Measurements from ENCODE around the gene RASGRF2.
"Not testable (repeated sequence)": the region's sequence is repeated elsewhere in the genome, so short reads cannot be mapped to it uniquely, and the experiment has no call there.

Gene RASGRF2

DNA sequence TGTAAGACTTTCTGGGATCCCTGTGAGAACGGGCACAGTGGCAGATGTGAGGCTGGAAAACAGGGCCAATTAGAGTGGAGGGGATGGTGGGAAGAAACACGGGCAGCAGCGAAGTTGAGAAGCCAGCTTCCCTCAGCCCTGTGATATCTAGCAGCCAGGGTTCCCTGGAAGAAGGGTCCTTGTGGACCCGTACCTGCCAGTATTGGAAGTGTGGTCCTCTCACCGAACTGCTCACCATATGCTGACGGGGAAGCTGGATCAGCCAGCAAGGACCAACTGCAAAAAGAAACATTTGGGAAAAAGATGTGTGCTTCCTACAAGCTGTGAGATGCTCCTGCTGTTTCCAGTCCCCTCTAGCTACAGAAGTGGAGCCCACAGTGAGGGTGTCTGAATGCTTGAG lies 286.5 kb downstream of the RASGRF2 start:
- DNase-seq = no peak

DNA sequence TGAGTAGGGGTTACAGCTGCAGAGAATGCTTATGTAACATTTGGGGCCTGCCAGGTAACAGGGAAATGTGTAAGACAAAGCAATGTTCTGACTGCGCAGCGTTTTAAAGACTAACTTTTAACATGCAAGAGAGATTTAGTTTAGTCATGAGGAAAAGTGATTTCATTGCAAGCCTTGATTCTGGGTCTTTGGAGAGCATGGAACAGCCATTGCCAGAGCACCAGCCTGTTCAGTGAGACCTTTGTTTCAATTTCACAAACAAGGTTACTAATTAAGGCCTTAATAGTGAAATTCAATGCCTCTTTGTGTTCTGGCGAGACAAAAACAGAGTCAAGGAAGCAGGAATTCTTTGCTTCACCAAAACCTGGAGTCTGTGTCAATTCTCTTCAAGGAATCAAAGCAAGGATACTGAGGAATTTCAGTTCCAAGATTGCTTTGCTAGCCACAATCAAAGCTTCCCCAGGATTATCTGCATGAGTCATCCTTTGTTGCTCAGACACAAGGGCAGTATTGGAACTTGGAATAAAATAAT lies 287.3 kb downstream of the RASGRF2 start:
- peak; percentile 64 for DNase-seq

DNA sequence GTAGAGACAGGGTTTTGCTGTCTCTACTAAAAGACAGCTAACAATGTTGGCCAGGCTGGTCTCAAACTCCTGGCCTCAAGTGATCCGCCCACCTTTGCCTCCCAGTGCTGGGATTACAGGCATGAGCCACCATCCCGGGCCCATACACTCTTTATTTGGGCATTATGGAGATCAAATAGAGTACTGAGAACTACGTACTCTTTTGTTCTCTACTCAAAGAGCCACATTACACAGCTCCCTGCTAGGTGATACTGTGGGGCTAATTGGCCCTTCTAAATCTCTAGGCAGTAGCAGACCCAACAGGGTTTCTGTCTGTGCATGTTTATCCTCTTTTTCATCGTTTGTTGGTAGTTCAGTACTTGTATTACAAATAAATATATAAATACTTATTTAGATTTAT lies 289.1 kb downstream of the RASGRF2 start:
- no peak for DNase-seq

DNA sequence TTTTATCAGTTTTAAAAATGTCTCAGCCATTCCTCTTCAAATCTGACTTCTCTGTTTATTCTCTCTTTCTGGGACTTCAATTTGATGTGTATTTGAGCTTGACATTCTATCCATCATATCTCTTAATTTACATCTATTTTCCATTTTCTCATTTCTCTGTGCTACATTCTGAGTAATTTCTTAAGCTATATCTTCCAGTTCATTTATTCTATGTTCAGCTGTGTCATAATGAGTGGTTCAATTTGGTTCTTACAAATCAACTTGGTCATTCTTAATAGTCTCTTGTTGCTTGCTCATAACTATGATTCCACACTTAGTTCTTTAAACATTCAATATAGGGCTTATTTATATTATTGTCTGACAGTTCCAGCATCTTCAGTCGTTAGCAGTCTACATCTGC lies 289.8 kb downstream of the RASGRF2 start:
- no peak for DNase-seq

DNA sequence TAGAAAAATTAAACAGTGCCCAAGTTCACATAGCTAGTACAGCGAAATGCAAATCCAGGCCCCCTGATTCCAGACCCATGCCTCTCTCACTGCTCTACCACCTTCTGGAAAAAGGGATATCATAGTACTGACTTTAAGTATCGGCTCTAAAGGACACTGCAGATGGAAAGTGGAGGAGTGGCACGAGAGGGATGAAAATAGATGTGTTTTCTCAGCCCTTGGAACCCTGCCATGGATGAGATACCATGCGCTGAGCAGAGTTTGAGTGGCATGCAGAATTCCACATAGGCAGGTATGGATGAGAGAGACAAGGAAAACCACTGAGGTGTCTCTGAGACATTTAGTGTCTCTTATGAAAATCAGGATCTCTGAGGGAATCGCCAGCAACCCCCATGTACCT lies 291.8 kb downstream of the RASGRF2 start:
- DNase-seq = no peak

DNA sequence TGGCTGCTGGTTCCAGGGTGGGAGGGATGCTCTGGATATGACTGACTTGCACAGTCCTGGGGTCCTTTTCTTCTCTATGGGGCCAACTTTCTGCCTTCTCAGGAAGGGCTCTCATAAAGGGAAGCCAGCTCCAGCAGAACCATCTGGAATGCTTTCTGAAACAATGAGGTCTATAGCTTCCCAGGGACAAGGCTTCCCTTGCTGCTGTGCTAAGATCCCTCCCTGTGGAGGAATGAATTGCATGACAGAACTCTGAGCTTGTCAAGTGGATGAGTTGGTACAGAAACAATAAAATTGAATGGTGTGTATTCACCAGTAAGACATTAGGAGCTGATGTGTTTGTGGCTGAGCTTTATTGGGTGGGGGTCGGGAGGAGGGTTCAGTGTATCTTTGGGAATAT lies 292.7 kb downstream of the RASGRF2 start:
- no peak for DNase-seq

DNA sequence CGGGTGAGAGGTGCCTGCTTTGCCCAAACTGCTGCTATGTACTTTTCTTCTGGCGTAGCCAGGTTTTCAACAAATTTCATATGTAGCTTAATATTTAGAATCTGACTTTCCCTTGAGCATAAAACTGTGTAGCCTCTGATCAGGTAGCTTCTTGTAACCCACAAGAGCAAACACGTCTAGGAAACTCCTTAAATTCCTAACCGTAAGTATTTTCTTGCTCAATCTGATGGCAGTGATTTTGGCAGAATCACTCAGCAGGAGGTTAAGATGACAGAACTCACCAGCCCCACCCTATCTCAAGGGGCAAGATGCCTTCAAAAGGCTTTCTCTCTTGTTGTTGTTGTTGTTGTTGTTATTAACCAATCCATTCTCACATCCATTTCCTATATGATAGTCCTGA lies 293.7 kb downstream of the RASGRF2 start:
- no peak for DNase-seq

DNA sequence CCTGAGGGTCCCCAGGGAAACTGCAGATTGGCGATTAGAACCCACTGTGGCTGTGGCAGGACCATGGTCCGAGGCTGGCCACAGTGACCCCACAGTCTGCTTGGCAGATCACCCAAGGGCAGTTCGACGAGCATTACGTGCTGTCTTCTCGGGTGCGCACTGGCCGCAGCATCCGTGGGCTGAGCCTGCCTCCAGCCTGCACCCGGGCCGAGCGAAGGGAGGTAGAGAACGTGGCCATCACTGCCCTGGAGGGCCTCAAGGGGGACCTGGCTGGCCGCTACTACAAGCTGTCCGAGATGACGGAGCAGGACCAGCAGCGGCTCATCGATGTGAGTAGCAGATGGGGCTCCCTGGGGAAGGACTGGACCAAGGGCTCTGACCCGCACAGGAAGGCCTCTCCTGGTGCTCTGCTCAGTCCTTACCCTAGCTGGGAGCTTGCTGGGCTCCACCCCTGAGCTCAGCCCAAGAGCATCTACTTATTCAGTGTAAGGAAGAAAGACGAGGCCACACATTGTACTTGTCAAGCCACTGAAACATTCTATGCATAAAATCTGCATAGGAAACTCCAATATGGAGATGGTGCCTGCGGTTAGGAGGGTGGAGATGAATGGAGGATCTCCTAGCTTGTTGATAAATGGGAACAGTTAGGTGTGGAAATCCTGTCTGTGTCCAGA lies 294.9 kb downstream of the RASGRF2 start:
- DNase-seq = no peak

DNA sequence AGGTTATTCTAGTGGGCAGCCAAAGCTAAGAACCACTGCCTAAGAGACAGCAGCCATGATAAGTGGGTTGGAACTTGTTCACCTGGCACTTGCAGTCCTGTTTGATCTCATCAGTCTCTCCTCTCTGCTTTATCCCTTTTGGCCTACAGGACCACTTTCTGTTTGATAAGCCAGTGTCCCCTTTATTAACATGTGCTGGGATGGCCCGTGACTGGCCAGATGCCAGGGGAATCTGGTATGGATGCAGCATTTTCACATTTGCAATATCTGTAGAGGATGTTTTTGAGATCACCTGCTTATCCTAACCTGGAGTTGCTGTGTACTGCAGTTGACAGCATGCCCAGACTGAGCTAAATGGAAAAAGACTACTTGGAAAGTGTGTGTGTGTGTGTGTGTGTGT lies 296.6 kb downstream of the RASGRF2 start:
- no peak for DNase-seq

DNA sequence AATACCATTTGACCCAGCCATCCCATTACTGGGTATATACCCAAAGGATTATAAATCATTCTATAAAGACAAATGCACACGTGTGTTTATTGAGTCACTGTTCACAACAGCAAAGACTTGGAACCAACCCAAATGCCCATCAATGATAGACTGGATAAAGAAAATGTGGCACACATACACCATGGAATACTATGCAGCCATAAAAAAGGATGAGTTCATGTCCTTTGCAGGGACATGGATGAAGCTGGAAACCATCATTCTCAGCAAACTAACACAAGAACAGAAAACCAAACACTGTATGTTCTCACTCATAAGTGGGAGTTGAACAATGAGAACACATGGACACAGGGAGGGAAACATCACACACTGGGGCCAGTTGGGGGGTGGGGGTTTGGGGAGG lies 302.6 kb downstream of the RASGRF2 start:
- DNase-seq = not testable (repeated sequence)

DNA sequence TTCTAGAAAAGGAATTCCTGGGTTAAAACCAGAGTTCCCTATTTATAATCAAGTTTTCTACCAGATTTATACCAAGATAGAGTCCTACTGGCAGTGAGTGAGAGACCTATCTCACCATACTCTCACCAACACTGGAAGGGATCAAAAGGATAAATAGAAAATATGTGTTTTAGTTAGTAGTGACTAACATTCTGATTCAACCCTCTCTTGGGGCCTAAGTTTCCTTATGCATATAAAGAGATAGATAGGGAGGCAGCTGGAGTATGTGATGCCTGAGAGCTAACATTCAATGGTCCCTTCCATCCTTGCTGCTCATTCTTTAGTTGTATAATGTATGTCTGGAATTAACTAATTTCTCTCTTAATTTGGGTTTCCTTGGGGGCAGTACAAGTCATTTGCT lies 304.9 kb downstream of the RASGRF2 start:
- peak; percentile 30 for DNase-seq

DNA sequence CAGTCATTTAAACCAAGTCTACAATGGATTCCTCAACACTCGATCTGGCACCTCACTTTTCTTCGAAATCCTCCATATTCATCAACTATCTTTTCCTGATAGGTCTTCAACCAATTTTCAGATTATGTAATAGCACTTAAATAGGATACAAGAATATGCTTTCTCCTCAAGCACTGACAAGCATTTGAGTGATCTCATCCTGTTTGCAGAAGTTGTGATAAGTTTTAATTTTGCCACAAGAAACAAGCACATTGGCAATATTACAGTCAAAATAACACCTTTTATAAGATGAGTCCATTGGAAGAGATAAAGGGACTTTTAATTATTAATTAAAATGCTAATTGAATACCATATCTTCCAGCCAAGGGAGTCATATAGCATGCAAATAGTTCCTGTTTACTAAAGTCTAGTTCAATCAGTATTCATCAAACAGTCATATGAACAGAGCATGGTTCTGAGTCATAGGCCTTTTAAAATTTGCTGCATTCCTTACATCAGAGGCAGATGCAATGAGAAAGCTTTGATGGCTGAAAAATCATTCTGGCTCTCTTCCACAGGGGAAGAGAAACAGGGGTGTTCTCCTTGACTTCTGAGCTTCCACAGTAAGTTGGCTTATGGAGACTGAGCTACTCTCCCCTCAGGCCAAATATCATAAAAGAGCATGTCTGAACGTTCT lies 308.5 kb downstream of the RASGRF2 start:
- DNase-seq = peak; percentile 91

DNA sequence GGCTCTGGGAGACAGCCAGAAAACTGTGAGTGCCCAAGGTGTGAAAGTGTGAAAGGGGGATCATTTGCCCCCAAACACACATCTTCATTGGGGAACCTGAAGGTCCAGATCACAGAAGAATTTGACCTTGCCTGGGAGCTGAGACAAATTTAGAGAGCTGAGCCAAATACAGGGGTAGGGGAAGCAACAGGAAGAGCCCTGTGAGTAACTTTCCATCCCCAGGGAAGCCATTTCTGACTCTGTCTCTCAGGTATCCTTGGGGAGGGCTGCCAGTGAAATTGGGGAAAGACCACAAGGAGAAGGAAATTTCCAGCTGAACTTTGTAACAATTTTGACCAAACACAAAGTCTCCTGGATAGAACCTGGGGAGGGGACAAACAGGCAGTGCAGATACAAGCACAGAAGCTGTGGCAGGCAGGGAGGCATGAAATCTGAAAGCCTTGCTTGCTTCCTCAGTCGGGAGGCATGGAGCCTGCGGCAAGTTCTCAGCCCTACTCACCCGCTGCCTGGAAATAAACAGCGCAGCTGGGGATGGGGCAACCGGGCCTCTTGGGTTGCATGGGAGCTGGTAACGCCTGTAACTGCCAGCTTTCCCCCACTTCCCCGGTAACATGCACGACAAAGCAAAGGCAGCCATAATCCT lies 309.7 kb downstream of the RASGRF2 start:
- DNase-seq = peak; percentile 32

DNA sequence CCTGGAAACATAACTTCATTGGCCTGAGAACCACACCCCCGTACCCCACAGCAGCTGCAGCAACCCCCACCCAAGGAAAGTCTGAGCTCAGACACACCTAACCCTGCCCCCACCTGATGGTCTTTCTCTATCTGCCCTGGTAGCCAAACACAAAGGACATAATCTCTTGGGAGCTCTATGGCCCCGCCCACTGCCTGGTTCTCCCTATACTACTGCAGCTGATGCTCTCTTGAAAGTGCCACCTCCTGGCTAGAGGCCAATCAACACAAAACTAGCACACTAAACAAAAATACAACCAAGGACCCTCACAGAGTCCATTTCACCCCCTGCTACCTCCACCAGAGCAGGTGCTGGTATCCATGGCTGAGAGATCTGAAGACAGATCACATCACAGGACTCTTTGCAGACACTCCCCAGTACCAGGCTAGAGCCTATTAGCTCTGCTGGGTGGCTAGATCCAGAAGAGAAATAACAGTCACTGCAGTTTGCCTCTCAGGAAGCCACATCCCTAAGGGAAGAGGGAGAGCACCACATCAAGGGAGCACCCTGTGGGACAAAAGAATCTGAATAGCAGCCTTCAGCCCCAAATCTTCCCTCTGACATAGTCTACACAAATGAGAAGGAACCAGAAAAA lies 310.3 kb downstream of the RASGRF2 start:
- DNase-seq = not testable (repeated sequence)

Data from fibroblast of upper back skin (primary cell).